Activated CD4-positive, alpha-beta T cell treated with anti-CD3 and anti-CD28 coated beads, Interleukin-2, amount 50 U/mL, for 1 hour (primary cell): ENCODE measurements around the gene PCDHA1.
"Not testable (repeated sequence)": the region's sequence is repeated elsewhere in the genome, so short reads cannot be mapped to it uniquely, and the experiment has no call there.

Source experiments
- DNase-seq: peaks from one replicate; pipeline ENCODE4 v3.0.0-alpha.2; 2020

Gene PCDHA1

DNA sequence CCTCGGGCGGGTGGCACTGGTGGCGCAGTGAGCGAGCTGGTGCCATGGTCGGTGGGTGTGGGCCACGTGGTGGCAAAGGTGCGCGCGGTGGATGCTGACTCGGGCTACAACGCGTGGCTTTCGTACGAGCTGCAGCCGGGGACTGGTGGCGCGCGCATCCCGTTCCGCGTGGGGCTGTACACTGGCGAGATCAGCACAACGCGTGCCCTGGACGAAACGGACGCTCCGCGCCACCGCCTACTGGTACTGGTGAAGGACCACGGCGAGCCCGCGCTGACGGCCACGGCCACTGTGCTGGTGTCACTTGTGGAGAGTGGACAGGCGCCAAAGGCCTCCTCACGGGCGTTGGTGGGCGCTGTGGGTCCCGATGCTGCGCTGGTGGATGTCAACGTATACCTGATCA, 22.9 kb downstream of the PCDHA1 start:
- no peak for DNase-seq

DNA sequence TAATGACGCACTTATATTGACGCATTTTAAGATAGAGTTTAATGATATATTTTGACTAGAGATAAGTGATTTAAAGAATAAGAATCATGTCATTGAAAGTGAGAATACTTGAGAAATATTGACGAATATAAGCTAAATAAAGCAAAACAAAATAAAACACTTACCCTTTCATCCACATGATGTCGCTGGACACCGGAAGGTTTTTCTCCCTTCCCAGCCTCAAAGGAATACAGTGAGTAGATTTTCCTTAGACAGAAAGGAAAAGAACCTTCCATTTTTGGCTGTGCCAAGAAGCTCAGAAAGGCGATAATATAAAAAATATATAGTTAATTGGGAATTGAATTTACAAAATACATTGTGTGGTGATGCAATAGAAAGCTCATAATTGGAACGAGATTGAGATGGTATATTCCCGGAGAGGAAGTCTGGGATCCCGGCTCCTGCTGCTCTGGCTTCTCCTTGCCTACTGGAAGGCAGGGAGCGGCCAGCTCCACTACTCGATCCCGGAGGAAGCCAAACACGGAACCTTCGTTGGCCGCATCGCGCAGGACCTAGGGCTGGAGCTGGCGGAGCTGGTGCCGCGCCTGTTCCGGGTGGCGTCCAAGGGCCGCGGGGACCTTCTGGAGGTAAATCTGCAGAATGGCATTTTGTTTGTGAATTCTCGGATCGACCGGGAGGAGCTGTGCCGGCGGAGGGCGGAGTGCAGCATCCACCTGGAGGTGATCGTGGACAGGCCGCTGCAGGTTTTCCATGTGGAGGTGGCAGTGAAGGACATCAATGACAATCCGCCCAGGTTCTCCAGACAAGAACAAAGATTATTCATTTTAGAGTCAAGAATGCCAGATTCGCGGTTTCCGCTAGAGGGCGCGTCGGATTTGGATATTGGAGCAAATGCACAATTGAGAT, 35.7 kb downstream of the PCDHA1 start, which contains the start of gene PCDHA5:
Gene PCDHA5 (plus strand): TSS at position 239 of the 906 bp plus-strand sequence.
- no peak for DNase-seq

DNA sequence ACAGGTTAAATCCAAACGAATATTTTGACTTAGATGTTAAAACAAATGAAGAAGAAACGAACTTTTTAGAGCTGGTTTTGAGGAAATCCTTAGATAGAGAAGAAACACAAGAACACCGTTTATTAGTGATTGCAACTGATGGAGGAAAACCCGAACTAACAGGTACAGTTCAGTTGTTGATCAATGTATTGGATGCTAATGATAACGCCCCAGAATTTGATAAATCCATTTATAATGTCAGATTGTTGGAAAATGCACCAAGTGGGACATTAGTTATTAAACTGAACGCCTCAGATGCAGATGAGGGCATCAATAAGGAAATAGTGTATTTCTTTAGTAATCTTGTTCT, 36.3 kb downstream of the PCDHA1 start:
- no peak for DNase-seq

DNA sequence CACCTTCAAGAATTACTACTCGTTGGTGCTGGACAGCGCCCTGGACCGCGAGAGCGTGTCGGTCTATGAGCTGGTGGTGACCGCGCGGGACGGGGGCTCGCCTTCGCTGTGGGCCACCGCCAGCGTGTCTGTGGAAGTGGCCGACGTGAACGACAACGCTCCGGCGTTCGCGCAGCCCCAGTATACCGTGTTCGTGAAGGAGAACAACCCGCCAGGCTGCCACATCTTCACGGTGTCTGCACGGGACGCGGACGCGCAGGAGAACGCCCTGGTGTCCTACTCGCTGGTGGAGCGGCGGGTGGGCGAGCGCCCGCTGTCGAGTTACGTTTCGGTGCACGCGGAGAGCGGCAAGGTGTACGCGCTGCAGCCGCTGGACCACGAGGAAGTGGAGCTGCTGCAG, 37.0 kb downstream of the PCDHA1 start:
- DNase-seq: not testable (repeated sequence)

DNA sequence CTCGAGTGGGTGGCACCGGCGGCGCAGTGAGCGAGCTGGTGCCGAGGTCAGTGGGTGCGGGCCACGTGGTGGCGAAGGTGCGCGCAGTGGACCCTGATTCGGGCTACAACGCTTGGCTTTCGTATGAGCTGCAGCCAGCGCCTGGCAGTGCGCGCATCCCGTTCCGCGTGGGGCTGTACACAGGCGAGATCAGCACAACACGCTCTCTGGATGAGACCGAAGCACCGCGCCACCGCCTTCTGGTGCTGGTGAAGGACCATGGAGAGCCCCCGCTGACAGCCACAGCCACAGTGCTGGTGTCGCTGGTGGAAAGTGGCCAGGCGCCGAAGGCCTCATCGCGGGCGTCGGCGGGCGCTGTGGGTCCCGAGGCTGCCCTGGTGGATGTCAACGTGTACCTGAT, 37.5 kb downstream of the PCDHA1 start:
- no peak for DNase-seq

DNA sequence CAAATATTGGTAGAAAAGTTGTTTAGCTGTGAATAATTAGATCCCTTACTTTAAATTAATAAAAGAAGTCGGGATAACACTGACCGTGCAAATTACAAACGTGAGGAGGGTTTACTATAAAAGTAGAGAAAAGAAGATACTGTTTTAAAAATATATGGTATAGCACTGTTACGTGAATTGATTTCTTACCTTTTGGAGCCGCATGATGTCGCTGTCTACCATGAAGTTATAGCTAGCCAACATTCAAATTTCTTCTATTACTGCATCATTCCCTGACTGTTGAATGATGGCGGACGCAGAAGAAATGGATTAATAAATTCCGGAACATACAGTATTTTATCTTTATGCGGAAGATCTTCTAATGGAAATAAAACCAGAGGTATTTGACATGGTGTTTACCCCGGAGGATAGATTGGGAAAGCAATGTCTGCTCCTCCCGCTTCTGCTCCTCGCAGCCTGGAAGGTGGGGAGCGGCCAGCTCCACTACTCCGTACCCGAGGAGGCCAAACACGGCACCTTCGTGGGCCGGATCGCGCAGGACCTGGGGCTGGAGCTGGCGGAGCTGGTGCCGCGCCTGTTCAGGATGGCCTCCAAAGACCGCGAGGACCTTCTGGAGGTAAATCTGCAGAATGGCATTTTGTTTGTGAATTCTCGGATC, 41.9 kb downstream of the PCDHA1 start, which contains the start of gene PCDHA6:
Gene PCDHA6 (plus strand): TSS at position 257 of the 658 bp plus-strand sequence. CDS start 132 bp downstream, at position 389.
- DNase-seq: no peak

DNA sequence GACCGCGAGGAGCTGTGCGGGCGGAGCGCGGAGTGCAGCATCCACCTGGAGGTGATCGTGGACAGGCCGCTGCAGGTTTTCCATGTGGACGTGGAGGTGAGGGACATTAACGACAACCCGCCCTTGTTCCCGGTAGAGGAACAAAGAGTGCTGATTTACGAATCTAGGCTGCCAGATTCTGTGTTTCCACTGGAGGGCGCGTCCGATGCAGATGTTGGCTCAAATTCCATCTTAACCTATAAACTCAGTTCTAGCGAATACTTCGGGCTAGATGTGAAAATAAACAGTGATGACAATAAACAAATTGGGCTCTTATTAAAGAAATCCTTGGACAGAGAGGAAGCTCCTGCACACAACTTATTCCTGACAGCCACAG, 42.4 kb downstream of the PCDHA1 start:
- DNase-seq: no peak

DNA sequence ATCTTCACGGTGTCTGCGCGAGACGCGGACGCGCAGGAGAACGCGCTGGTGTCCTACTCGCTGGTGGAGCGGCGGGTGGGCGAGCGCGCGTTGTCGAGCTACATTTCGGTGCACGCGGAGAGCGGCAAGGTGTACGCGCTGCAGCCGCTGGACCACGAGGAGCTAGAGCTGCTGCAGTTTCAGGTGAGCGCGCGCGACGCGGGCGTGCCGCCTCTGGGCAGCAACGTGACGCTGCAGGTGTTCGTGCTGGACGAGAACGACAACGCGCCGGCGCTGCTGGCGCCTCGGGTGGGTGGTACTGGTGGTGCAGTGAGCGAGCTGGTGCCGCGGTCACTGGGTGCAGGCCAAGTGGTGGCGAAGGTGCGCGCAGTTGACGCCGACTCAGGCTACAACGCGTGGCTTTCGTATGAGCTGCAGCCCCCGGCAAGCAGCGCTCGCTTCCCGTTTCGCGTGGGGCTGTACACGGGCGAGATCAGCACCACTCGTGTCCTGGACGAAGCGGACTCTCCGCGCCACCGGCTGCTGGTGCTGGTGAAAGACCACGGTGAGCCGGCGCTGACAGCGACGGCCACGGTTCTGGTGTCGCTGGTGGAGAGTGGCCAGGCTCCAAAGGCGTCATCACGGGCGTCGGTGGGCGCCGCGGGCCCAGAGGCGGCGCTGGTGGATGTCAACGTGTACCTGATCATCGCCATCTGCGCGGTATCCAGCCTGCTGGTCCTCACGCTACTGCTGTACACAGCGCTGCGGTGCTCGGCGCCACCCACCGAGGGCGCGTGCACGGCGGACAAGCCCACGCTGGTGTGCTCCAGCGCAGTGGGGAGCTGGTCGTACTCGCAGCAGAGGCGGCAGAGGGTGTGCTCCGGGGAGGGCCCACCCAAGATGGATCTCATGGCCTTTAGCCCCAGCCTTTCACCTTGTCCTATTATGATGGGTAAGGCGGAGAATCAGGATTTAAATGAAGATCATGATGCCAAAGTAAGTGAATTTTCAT, 43.9 kb downstream of the PCDHA1 start:
- not testable (repeated sequence) for DNase-seq

DNA sequence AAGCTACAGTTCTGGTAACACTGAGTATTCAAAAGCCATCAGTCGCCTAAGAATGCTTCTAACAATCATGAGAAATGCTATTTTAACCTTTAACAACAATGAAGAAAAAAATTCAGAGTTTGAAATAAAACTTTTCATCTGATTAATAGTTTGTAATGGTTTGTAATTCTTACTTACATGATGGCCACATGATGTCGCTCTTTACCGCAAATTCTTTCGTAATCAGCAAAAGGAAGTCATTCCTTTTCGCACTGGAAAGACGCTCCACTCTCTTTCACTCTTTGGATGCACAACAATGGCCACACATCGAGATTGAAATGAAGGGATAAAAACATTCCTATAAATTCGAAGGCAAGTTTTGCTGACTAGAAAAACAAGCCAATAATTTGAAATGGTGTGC, 48.1 kb downstream of the PCDHA1 start, which contains the start of gene PCDHA7:
Gene PCDHA7 (plus strand): TSS at position 277 of the 400 bp plus-strand sequence. CDS start 115 bp downstream, at position 392.
- DNase-seq: no peak

DNA sequence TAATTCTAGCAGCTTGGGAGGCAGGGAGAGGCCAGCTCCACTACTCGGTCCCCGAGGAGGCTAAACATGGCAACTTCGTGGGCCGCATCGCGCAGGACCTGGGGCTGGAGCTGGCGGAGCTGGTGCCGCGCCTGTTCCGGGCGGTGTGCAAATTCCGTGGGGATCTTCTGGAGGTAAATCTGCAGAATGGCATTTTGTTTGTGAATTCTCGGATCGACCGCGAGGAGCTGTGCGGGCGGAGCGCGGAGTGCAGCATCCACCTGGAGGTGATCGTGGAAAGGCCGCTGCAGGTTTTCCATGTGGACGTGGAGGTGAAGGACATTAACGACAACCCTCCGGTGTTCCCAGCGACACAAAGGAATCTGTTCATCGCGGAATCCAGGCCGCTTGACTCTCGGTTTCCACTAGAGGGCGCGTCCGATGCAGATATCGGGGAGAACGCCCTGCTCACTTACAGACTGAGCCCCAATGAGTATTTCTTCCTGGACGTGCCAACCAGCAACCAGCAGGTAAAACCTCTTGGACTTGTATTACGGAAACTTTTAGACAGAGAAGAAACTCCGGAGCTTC, 48.6 kb downstream of the PCDHA1 start:
- DNase-seq: not testable (repeated sequence)

DNA sequence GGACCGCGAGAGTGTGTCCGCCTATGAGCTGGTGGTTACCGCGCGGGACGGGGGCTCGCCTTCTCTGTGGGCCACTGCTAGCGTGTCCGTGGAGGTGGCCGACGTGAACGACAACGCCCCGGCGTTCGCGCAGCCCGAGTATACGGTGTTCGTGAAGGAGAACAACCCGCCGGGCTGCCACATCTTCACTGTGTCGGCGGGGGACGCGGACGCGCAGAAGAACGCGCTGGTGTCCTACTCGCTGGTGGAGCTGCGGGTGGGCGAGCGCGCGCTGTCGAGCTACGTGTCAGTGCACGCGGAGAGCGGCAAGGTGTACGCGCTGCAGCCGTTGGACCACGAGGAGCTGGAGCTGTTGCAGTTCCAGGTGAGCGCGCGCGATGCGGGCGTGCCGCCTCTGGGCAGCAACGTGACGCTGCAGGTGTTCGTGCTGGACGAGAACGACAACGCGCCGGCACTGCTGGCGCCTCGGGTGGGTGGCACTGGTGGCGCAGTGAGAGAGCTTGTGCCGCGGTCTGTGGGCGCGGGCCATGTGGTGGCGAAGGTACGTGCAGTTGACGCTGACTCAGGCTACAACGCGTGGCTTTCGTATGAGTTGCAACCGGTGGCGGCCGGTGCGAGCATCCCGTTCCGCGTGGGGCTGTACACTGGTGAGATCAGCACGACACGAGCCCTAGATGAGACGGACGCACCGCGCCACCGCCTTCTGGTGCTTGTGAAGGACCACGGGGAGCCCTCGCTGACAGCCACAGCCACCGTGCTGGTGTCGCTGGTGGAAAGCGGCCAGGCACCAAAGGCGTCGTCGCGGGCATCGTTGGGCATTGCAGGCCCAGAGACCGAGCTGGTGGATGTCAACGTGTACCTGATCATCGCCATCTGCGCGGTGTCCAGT, 49.9 kb downstream of the PCDHA1 start:
- no peak for DNase-seq

DNA sequence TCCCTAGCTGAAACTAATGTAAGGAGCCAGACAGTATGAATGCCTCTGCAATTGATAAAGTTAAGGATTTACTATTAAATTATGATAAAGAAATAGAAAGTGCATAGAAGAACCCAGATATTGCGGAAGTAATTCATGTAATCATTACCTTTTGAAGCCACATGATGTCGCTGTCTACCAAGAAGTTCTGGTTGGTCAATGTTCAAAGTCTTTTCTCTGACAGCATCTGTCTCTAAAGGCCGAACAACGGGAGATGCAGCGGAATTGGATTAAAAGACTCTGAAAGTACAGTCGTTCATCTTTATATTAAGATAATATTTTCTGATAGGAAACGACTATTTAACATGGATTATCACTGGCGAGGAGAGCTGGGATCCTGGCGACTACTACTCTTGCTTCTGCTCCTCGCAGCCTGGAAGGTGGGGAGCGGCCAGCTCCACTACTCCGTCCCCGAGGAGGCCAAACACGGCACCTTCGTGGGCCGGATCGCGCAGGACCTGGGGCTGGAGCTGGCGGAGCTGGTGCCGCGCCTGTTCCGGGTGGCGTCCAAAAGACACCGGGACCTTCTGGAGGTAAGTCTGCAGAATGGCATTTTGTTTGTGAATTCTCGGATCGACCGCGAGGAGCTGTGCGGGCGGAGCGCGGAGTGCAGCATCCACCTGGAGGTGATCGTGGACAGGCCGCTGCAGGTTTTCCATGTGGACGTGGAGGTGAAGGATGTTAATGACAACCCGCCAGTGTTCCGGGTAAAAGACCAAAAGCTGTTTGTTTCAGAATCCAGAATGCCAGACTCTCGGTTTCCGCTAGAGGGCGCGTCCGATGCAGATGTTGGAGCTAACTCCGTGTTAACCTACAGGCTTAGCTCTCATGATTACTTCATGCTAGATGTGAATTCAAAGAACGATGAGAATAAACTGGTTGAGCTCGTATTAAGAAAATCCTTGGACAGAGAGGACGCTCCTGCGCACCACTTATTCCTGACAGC, 55.3 kb downstream of the PCDHA1 start, which contains the start of gene PCDHA8:
Gene PCDHA8 (plus strand): TSS at position 210 of the 985 bp plus-strand sequence. CDS start 135 bp downstream, at position 345.
- no peak for DNase-seq

DNA sequence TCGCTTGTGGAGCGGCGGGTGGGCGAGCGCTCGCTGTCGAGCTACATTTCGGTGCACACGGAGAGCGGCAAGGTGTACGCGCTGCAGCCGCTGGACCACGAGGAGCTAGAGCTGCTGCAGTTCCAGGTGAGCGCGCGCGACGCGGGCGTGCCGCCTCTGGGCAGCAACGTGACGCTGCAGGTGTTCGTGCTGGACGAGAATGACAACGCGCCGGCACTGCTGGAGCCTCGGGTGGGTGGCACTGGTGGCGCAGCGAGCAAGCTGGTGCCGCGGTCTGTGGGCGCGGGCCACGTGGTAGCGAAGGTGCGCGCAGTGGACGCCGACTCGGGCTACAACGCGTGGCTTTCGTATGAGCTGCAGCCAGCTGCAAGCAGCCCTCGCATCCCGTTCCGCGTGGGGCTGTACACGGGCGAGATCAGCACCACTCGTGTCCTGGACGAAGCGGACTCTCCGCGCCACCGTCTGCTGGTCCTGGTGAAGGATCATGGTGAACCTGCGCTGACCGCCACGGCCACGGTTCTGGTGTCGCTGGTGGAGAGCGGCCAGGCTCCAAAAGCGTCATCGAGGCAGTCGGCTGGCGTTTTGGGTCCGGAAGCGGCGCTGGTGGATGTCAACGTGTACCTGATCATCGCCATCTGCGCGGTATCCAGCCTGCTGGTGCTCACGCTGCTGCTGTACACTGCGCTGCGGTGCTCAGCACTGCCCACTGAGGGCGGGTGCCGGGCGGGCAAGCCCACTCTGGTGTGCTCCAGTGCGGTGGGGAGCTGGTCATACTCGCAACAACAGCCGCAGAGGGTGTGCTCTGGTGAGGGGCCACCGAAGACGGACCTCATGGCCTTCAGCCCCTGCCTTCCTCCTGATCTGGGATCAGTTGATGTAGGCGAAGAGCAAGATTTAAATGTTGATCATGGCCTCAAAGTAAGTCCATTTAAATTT, 57.1 kb downstream of the PCDHA1 start:
- no peak for DNase-seq

DNA sequence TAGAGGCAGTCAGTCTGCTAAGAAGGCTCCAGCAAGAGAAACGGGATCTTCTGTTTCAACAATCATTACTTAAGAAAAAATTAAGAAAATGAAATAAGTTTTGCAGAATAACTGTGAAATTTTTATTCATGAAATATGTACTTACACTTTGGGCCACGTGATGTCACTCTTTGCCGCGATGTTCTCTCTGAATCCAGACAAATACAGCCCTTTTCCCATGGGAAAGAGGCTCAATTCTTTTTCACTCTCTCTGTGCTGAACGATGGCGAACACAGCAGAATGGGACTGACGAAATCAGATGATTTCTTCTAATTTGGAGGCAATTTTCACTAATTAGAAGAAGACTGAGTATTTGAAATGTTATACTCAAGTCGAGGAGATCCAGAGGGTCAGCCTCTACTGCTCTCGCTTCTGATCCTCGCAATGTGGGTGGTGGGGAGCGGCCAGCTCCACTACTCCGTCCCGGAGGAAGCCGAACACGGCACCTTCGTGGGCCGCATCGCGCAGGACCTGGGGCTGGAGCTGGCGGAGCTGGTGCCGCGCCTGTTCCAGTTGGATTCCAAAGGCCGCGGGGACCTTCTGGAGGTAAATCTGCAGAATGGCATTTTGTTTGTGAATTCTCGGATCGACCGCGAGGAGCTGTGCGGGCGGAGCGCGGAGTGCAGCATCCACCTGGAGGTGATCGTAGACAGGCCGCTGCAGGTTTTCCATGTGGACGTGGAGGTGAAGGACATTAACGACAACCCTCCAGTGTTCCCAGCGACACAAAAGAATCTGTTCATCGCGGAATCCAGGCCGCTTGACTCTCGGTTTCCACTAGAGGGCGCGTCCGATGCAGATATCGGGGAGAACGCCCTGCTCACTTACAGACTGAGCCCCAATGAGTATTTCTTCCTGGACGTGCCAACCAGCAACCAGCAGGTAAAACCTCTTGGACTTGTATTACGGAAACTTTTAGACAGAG, 62.5 kb downstream of the PCDHA1 start, which contains the start of gene PCDHA9:
Gene PCDHA9 (plus strand): TSS at position 244 of the 964 bp plus-strand sequence. CDS start 114 bp downstream, at position 358.
- DNase-seq: not testable (repeated sequence)

DNA sequence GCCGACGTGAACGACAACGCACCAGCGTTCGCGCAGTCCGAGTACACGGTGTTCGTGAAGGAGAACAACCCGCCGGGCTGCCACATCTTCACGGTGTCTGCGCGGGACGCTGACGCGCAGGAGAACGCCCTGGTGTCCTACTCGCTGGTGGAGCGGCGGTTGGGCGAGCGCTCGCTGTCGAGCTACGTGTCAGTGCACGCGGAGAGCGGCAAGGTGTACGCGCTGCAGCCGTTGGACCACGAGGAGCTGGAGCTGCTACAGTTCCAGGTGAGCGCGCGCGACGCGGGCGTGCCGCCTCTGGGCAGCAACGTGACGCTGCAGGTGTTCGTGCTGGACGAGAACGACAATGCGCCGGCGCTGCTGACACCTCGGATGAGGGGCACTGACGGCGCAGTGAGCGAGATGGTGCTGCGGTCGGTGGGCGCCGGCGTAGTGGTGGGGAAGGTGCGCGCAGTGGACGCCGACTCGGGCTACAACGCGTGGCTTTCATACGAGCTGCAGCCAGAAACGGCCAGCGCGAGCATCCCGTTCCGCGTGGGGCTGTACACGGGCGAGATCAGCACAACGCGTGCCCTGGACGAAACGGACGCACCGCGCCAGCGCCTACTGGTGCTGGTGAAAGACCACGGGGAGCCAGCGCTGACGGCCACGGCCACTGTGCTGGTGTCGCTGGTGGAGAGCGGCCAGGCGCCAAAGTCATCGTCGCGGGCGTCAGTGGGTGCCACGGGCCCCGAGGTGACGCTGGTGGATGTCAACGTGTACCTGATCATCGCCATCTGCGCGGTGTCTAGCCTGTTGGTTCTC, 64.1 kb downstream of the PCDHA1 start:
- DNase-seq: not testable (repeated sequence)
